AG10803 (cell line): ENCODE results near the gene MED29.

ENCODE experiments used
- DNase-seq: peaks from one replicate; pipeline ENCODE4 v3.0.0; 2010; ENCODE audit warnings: low read depth
- H3K4me3 ChIP-seq: 2 replicates; pipeline ENCODE4 v1.5.1; 2011; ENCODE audit warnings: mild to moderate bottlenecking, low read length, control low read depth
- CTCF ChIP-seq: conservative IDR thresholded peaks from 2 replicates; pipeline ENCODE4 v1.5.1; 2011; ENCODE audit warnings: mild to moderate bottlenecking, low read length, control low read depth, inconsistent platforms

MED29 gene

GRCh38 chr19:39420769-39421168 lies 29.6 kb downstream of the MED29 start:
- TF ChIP-seq CTCF: no peak
- no peak for DNase-seq
- no peak overlapping the region for H3K4me3 ChIP-seq

GRCh38 chr19:39422020-39422419 lies 30.8 kb downstream of the MED29 start:
- no peak for TF ChIP-seq CTCF
- no peak overlapping the region for H3K4me3 ChIP-seq

GRCh38 chr19:39423258-39424086 lies 32.3 kb downstream of the MED29 start:
- no peak overlapping the region for H3K4me3 ChIP-seq
- TF ChIP-seq CTCF: no peak
- no peak for DNase-seq

More at GRCh38 chr19:39422020-39422419, 30.8 kb downstream of the MED29 start:
- DNase-seq: no peak

GRCh38 chr19:39424934-39425333 lies 33.8 kb downstream of the MED29 start:
- DNase-seq: no peak
- H3K4me3 ChIP-seq: no peak overlapping the region
- TF ChIP-seq CTCF: no peak

GRCh38 chr19:39425744-39426143 lies 34.6 kb downstream of the MED29 start:
- no peak for TF ChIP-seq CTCF
- no peak overlapping the region for H3K4me3 ChIP-seq
- DNase-seq: no peak

- no peak overlapping the region for H3K4me3 ChIP-seq
- DNase-seq: peak; percentile 20
- no peak for TF ChIP-seq CTCF
Measured at GRCh38 chr19:39426170-39426569, 35.0 kb downstream of the MED29 start.

- TF ChIP-seq CTCF: no peak
- no peak overlapping the region for H3K4me3 ChIP-seq
- no peak for DNase-seq
Measured at GRCh38 chr19:39427707-39428106, 36.5 kb downstream of the MED29 start.
